ENCODE data around the gene MAD2L1BP.

MAD2L1BP gene

DNA sequence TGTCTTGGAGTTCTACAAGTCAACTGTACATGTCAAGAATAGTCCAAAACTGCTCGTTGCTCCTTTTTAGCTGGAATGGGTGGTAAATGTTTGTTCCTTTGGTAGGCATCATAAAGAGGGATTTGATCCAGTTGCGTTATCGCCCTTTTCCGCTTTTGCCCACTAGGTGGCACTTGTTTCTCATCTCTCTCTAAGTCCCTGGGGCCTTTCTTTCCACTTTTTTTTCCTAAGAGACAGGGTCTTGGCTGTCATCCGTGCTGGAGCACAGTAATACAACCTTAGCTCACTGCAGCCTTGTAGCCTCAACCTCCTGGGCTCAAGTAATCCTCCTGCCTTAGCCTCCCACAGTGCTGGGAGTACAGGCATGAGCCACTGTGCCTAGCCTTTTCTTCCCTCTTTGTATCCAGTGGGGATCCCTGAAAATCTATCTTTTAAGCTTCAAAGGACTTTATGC lies 27.3 kb upstream of the MAD2L1BP start:
- peak; percentile 46 for DNase-seq (ENCODE audit: low read depth)
- no peak overlapping the region for H3K4me3 ChIP-seq (ENCODE audit: low read depth, low read length)
- TF ChIP-seq, protein P1, sequence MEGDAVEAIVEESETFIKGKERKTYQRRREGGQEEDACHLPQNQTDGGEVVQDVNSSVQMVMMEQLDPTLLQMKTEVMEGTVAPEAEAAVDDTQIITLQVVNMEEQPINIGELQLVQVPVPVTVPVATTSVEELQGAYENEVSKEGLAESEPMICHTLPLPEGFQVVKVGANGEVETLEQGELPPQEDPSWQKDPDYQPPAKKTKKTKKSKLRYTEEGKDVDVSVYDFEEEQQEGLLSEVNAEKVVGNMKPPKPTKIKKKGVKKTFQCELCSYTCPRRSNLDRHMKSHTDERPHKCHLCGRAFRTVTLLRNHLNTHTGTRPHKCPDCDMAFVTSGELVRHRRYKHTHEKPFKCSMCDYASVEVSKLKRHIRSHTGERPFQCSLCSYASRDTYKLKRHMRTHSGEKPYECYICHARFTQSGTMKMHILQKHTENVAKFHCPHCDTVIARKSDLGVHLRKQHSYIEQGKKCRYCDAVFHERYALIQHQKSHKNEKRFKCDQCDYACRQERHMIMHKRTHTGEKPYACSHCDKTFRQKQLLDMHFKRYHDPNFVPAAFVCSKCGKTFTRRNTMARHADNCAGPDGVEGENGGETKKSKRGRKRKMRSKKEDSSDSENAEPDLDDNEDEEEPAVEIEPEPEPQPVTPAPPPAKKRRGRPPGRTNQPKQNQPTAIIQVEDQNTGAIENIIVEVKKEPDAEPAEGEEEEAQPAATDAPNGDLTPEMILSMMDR (IDR thresholded peaks at IDR 0.05; ENCODE audit: control insufficient read depth, extremely low read depth, insufficient read depth) = peak; percentile 73

DNA sequence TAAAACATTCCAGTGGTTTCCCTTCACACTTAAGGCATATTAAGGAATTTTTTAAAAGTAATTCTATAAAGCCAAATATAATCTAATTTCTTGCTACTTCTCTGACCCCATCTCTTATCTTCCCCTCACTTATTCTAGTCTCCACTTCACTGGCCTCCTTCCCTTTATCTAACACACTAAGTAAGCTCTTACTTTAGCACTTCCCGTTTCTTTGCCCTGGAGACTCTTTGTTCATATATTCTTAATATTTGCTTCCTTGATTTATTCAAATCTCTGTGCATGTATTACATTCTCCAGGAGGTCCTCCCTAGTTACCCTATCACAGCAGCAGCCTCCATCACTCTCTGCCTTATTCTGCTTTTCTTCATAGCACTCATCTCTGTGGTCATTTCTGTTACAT lies 26.8 kb upstream of the MAD2L1BP start:
- DNase-seq (ENCODE audit: low read depth) = no peak
- TF ChIP-seq, protein P1 (IDR thresholded peaks at IDR 0.05; ENCODE audit: control insufficient read depth, extremely low read depth, insufficient read depth) = no peak
- H3K4me3 ChIP-seq (ENCODE audit: low read depth, low read length) = no peak overlapping the region

DNA sequence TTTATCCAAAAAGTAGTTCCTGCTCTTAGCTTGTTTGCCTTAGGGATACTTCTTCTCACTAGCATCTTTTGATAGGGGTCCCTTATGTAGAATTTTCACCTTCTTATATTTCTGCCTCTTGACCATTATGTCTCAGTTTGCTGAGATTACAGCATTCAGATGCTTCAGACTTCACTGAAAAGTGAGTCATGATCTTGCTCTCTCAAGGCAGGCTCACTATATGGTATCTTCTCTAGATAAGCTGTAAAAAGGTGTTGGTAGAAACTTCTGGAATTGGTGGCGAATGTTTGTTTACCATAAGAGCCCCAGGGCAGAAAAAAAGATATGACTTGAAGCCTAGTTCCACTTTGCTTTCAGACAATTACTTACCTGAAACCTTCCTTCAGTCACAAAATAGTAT lies 26.2 kb upstream of the MAD2L1BP start:
- H3K4me3 ChIP-seq (ENCODE audit: low read depth, low read length) = no peak overlapping the region
- TF ChIP-seq, protein P1 (IDR thresholded peaks at IDR 0.05; ENCODE audit: control insufficient read depth, extremely low read depth, insufficient read depth) = no peak
- DNase-seq (ENCODE audit: low read depth) = no peak

DNA sequence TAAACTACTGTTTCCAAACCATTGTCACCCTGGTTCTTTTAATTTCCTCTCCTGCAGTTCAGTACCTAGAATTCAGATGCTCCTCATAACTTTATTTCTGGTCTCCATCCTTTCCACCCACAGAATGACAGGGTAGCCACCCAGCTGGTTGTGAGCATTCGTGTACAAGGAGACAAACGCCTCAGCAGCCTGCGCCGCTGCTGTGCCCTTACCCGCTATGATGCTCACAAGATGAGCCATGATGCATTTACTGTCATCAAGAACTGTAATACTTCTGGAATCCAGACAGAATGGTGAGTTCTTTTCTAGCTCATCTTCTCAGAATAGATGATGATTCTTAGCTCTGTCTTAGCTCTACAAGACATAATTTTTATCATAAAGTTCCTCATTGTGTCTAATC lies 25.2 kb upstream of the MAD2L1BP start:
- H3K4me3 ChIP-seq (ENCODE audit: low read depth, low read length) = no peak overlapping the region
- TF ChIP-seq, protein P1 (IDR thresholded peaks at IDR 0.05; ENCODE audit: control insufficient read depth, extremely low read depth, insufficient read depth) = no peak
- no peak for DNase-seq (ENCODE audit: low read depth)

DNA sequence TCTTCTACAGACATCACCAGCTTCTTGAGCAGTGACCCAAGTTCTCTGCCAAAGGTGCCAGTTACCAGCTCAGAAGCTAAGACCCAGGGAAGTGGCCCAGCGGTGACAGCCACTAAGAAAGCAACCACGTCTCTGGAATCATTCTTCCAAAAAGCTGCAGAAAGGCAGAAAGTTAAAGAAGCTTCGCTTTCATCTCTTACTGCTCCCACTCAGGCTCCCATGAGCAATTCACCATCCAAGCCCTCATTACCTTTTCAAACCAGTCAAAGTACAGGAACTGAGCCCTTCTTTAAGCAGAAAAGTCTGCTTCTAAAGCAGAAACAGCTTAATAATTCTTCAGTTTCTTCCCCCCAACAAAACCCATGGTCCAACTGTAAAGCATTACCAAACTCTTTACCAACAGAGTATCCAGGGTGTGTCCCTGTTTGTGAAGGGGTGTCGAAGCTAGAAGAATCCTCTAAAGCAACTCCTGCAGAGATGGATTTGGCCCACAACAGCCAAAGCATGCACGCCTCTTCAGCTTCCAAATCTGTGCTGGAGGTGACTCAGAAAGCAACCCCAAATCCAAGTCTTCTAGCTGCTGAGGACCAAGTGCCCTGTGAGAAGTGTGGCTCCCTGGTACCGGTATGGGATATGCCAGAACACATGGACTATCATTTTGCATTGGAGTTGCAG lies 21.8 kb upstream of the MAD2L1BP start:
- H3K4me3 ChIP-seq (ENCODE audit: low read depth, low read length) = no peak overlapping the region
- TF ChIP-seq, protein P1 (IDR thresholded peaks at IDR 0.05; ENCODE audit: control insufficient read depth, extremely low read depth, insufficient read depth) = no peak
- DNase-seq (ENCODE audit: low read depth) = no peak

DNA sequence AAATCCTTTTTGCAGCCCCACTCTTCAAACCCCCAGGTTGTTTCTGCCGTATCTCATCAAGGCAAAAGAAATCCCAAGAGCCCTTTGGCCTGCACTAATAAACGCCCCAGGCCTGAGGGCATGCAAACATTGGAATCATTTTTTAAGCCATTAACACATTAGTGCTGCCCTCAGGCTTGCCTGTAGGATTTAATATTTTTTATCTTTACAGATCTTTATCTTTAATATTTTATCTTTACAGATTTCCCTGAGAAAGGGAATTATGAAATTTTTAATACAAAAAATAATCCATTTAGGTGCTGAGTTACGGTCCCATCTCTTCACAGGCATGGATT lies 21.3 kb upstream of the MAD2L1BP start:
- H3K4me3 ChIP-seq (ENCODE audit: low read depth, low read length) = no peak overlapping the region
- DNase-seq (ENCODE audit: low read depth) = no peak
- TF ChIP-seq, protein P1 (IDR thresholded peaks at IDR 0.05; ENCODE audit: control insufficient read depth, extremely low read depth, insufficient read depth) = no peak
